H1 (cell line): ENCODE measurements around the gene LSR. TPM values are rescaled to one million over a fixed set of nuclear protein-coding genes. Genes with fewer than 3 reads are reported as not detected.

Experiments
- CTCF ChIA-PET: fragments of 300-600 bp; sonication (Branson Sonifier 250); formaldehyde crosslinking; loops from one replicate; lab custom pipeline; 2021; ENCODE audit not compliant: partially characterized antibody; lab: Charles Lee
- POLR2A ChIA-PET: fragments of 300-600 bp; sonication (Branson Sonifier 250); formaldehyde crosslinking; loops from one replicate; lab custom pipeline; 2021; ENCODE audit warnings: inconsistent platforms; ENCODE audit not compliant: partially characterized antibody; lab: Charles Lee
- DNase-seq, 2 experiments: peaks; one replicate each; pipeline versions ENCODE4 v3.0.0 to v3.0.0-alpha.2; 2010 to 2022; ENCODE audit warnings: low spot score in 2 of 2, low read depth in 1 of 2, mixed read lengths in 1 of 2
- FAIRE-seq: peaks from 2 replicates; lab custom pipeline; 2011; peaks lifted over from hg19 to GRCh38; lab: Jason Lieb, UNC
- H2AFZ ChIP-seq: 2 replicates; pipeline ENCODE4 v1.8.1; 2012; ENCODE audit warnings: low read length, inconsistent platforms
- H2AK5ac ChIP-seq: 2 replicates; pipeline ENCODE4 v1.6.1; 2013; ENCODE audit warnings: low read depth, low read length
- H2BK120ac ChIP-seq: replicated peaks from 2 replicates; pipeline ENCODE3; 2013; ENCODE audit warnings: low read depth, low read length, inconsistent platforms
- H2BK12ac ChIP-seq: 2 replicates; pipeline ENCODE4 v1.6.1; 2013; ENCODE audit warnings: low read depth, low read length
- H2BK15ac ChIP-seq: 2 replicates; pipeline ENCODE4 v1.6.1; 2013; ENCODE audit warnings: low read length
- H2BK20ac ChIP-seq: 2 replicates; pipeline ENCODE4 v1.6.1; 2013; ENCODE audit warnings: low read length
- H2BK5ac ChIP-seq: 2 replicates; pipeline ENCODE4 v1.6.1; 2013; ENCODE audit warnings: low read depth, low read length
- H3K14ac ChIP-seq: 2 replicates; pipeline ENCODE4 v1.6.1; 2013; ENCODE audit warnings: inconsistent platforms; ENCODE audit not compliant: insufficient read length
- H3K18ac ChIP-seq: 2 replicates; pipeline ENCODE4 v1.6.1; 2013; ENCODE audit warnings: low read length; ENCODE audit errors: extremely low read depth
- H3K23ac ChIP-seq: 2 replicates; pipeline ENCODE4 v1.6.1; 2013; ENCODE audit warnings: inconsistent platforms; ENCODE audit not compliant: insufficient read length
- H3K23me2 ChIP-seq: 2 replicates; pipeline ENCODE4 v1.6.1; 2013; ENCODE audit warnings: low read depth, low read length
- H3K27ac ChIP-seq: 2 replicates; pipeline ENCODE4 v1.6.1; 2011; ENCODE audit warnings: low read depth, low read length, inconsistent platforms
- H3K27me3 ChIP-seq, 4 experiments: replicated peaks in 1 of 4; 1 replicate in 1 of 4; 2 replicates in 3 of 4; pipeline versions ENCODE4 v1.6.1 to v1.8.1; 2011 to 2013; ENCODE audit warnings: low read length in 3 of 4, mild to moderate bottlenecking in 3 of 4, inconsistent platforms in 2 of 4, mixed read lengths in 2 of 4, moderate library complexity in 1 of 4; ENCODE audit not compliant: control insufficient read depth in 3 of 4, insufficient read depth in 3 of 4; ENCODE audit errors: extremely low read depth in 1 of 4
- H3K36me3 ChIP-seq, 4 experiments: 2 replicates each; pipeline versions ENCODE4 v1.6.1 to v1.8.1; 2011 to 2013; ENCODE audit warnings: mild to moderate bottlenecking in 4 of 4, low read length in 3 of 4, moderate library complexity in 2 of 4, control low read depth in 1 of 4, inconsistent platforms in 1 of 4; ENCODE audit not compliant: insufficient read depth in 4 of 4, control insufficient read depth in 2 of 4
- H3K4ac ChIP-seq: replicated peaks from 2 replicates; pipeline ENCODE3; 2013; ENCODE audit warnings: low read length, low read depth, mixed read lengths, inconsistent platforms; ENCODE audit not compliant: insufficient read length
- H3K4me1 ChIP-seq, 4 experiments: replicated peaks in 1 of 4; 1 replicate in 1 of 4; 2 replicates in 3 of 4; pipeline versions ENCODE4 v1.6.1 to v1.8.1; 2011 to 2013; ENCODE audit warnings: low read length in 3 of 4, inconsistent platforms in 2 of 4, mixed read lengths in 1 of 4; ENCODE audit not compliant: insufficient read depth in 4 of 4, control insufficient read depth in 3 of 4
- H3K4me2 ChIP-seq, 2 experiments: 2 replicates each; pipeline versions ENCODE4 v1.6.1 to v1.8.1; 2011 to 2013; ENCODE audit warnings: low read depth in 2 of 2, low read length in 2 of 2, control low read depth in 1 of 2, inconsistent platforms in 1 of 2, mild to moderate bottlenecking in 1 of 2; ENCODE audit not compliant: insufficient read depth in 1 of 2
- H3K4me3 ChIP-seq, 4 experiments: fragments of 200-600, 300-600 bp in 1 of 4; sonication (generic), shearing (Covaris generic), sonication (Bioruptor Twin) in 1 of 4; 2 replicates each; pipeline versions ENCODE4 v1.5.1 to v1.8.1; 2011 to 2016; ENCODE audit warnings: low read length in 4 of 4, low read depth in 3 of 4, control low read depth in 2 of 4, inconsistent platforms in 2 of 4, mild to moderate bottlenecking in 2 of 4, mixed read lengths in 1 of 4, moderate library complexity in 1 of 4; ENCODE audit not compliant: insufficient read depth in 2 of 4; ENCODE audit errors: extremely low read depth in 1 of 4
- H3K56ac ChIP-seq: replicated peaks from 2 replicates; pipeline ENCODE3; 2013; ENCODE audit warnings: low read depth, mild to moderate bottlenecking, mixed read lengths, low read length, inconsistent platforms; ENCODE audit not compliant: insufficient read length
- H3K79me1 ChIP-seq: 2 replicates; pipeline ENCODE4 v1.6.1; 2013; ENCODE audit warnings: low read depth, low read length, control low read depth
- H3K79me2 ChIP-seq, 2 experiments: 2 replicates each; pipeline versions ENCODE4 v1.6.1 to v1.8.1; 2012 to 2013; ENCODE audit warnings: low read length in 2 of 2, mild to moderate bottlenecking in 2 of 2, inconsistent platforms in 1 of 2; ENCODE audit not compliant: insufficient read depth in 2 of 2, control insufficient read depth in 1 of 2
- H3K9ac ChIP-seq, 4 experiments: replicated peaks in 1 of 4; 1 replicate in 1 of 4; 2 replicates in 3 of 4; pipeline versions ENCODE4 v1.6.1 to v1.8.1; 2011 to 2013; ENCODE audit warnings: low read depth in 3 of 4, low read length in 3 of 4, control low read depth in 2 of 4, mild to moderate bottlenecking in 2 of 4, moderate library complexity in 2 of 4, inconsistent platforms in 1 of 4; ENCODE audit errors: extremely low read depth in 1 of 4
- H3K9me3 ChIP-seq, 2 experiments: 2 replicates each; pipeline versions ENCODE4 v1.6.1 to v1.8.1; 2012 to 2013; ENCODE audit warnings: mild to moderate bottlenecking in 2 of 2, moderate library complexity in 2 of 2, control low read depth in 1 of 2, inconsistent platforms in 1 of 2, low read depth in 1 of 2, low read length in 1 of 2, mixed read lengths in 1 of 2; ENCODE audit not compliant: insufficient read depth in 2 of 2
- H4K20me1 ChIP-seq, 2 experiments: replicated peaks in 1 of 2; 2 replicates each; pipeline versions ENCODE3 to v1.8.1; 2011 to 2013; ENCODE audit warnings: inconsistent platforms in 2 of 2, low read length in 2 of 2, mild to moderate bottlenecking in 1 of 2; ENCODE audit not compliant: insufficient read depth in 2 of 2, control insufficient read depth in 1 of 2
- H4K5ac ChIP-seq: 2 replicates; pipeline ENCODE4 v1.6.1; 2013; ENCODE audit warnings: low read length, low read depth, mixed read lengths, inconsistent platforms; ENCODE audit not compliant: insufficient read length
- H4K8ac ChIP-seq: 2 replicates; pipeline ENCODE4 v1.8.0; 2013; ENCODE audit warnings: mild to moderate bottlenecking, moderate library complexity, low read length, inconsistent platforms; ENCODE audit not compliant: insufficient read depth; ENCODE audit errors: extremely low read depth
- H4K91ac ChIP-seq: replicated peaks from 2 replicates; pipeline ENCODE3; 2013; ENCODE audit warnings: low read length, mixed read lengths, inconsistent platforms; ENCODE audit not compliant: insufficient read length
- BRCA1 ChIP-seq: IDR thresholded peaks from 2 replicates; pipeline ENCODE4 v1.6.1; 2012; ENCODE audit warnings: low read depth, low read length, improper control_type of control experiment
- CBX8 ChIP-seq: fragments of 300-800, 300-1000 bp; sonication (generic); IDR thresholded peaks from 2 replicates; pipeline ENCODE4 v1.7.1; 2016; ENCODE audit warnings: low read depth, low read length, borderline replicate concordance
- CHD1 ChIP-seq: IDR thresholded peaks from 2 replicates; pipeline ENCODE4 v1.6.1; 2012; ENCODE audit warnings: low read depth, low read length, improper control_type of control experiment
- GTF2F1 ChIP-seq: IDR thresholded peaks from 2 replicates; pipeline ENCODE4 v1.6.1; 2012; ENCODE audit warnings: low read depth, low read length, improper control_type of control experiment, borderline replicate concordance
- KDM5A ChIP-seq: fragments of 200-600 bp; IDR thresholded peaks from 2 replicates; pipeline ENCODE4 v1.7.1; 2012; ENCODE audit warnings: mild to moderate bottlenecking, low read length, inconsistent platforms, mixed read lengths
- NRF1 ChIP-seq: IDR thresholded peaks from 2 replicates; pipeline ENCODE4 v1.6.1; 2011; ENCODE audit warnings: mild to moderate bottlenecking, low read depth, low read length, improper control_type of control experiment
- POLR2A ChIP-seq, 2 experiments: IDR thresholded peaks; 1 replicate in 1 of 2; 2 replicates in 1 of 2; pipeline ENCODE4 v1.6.1; 2011; ENCODE audit warnings: low read depth in 2 of 2, low read length in 2 of 2, mild to moderate bottlenecking in 2 of 2; ENCODE audit errors: control extremely low read depth in 1 of 2
- RNF2 ChIP-seq: fragments of 200-900, 300-1000 bp; sonication (generic); IDR thresholded peaks from 2 replicates; pipeline ENCODE4 v1.7.1; 2016; ENCODE audit warnings: borderline replicate concordance, low read depth, mild to moderate bottlenecking, antibody characterized with exemption, low read length; ENCODE audit not compliant: poor library complexity, severe bottlenecking; ENCODE audit errors: missing control alignments
- SAP30 ChIP-seq: fragments of 300-600 bp; sonication (generic); IDR thresholded peaks from 2 replicates; pipeline ENCODE4 v1.7.1; 2012; ENCODE audit warnings: low read length, moderate library complexity, mild to moderate bottlenecking, inconsistent platforms; ENCODE audit not compliant: insufficient read depth, insufficient replicate concordance
- SUZ12 ChIP-seq: fragments of 200-600 bp; sonication (generic); IDR thresholded peaks from 2 replicates; pipeline ENCODE4 v1.6.1; 2012; ENCODE audit warnings: mild to moderate bottlenecking, inconsistent platforms, low read length, moderate library complexity, mixed read lengths
- TAF1 ChIP-seq: IDR thresholded peaks from 2 replicates; pipeline ENCODE4 v1.6.1; 2011; ENCODE audit warnings: mild to moderate bottlenecking, low read depth, low read length
- TAF7 ChIP-seq: optimal IDR thresholded peaks from 2 replicates; pipeline ENCODE3; 2011; ENCODE audit warnings: low read depth, mild to moderate bottlenecking, inconsistent platforms, low read length, moderate library complexity, borderline replicate concordance
- USF2 ChIP-seq: IDR thresholded peaks from 2 replicates; pipeline ENCODE4 v1.6.1; 2011; ENCODE audit warnings: low read length, improper control_type of control experiment
- WGBS, 2 experiments: shearing (Covaris generic) in 1 of 2; methylation state at CpG; one replicate each; pipeline versions ENCODE4 v1.1.6 to v1.1.7; 2013 to 2015; ENCODE audit warnings: low lambda C conversion rate in 2 of 2, mixed read lengths in 2 of 2, inconsistent platforms in 1 of 2, low coverage in 1 of 2, missing lambda C conversion rate in 1 of 2; ENCODE audit not compliant: insufficient replicate concordance in 2 of 2, insufficient coverage in 1 of 2, insufficient read length in 1 of 2; ENCODE audit errors: extremely low coverage in 1 of 2, missing lambda C conversion rate in 1 of 2; 5-methylcytosine and 5-hydroxymethylcytosine counted together
- polyA plus RNA-seq, 7 experiments: library from polyadenylated mRNA; depleted of rRNA in 3 of 7; stranded (reverse) in 5 of 7; unstranded in 2 of 7; fragments of >200 nt in 5 of 7; fragments of 200-250 nt in 2 of 7; gene quantifications; 1 replicate in 5 of 7; 2 replicates in 1 of 7; 4 replicates in 1 of 7; pipeline versions ENCODE4 v1.2.1 to v1.2.3, GENCODE V29; 2011 to 2013; ENCODE audit warnings: missing spikeins in 2 of 7, mixed read lengths in 2 of 7
- total RNA-seq: library from RNA; stranded (reverse); fragmentation: NEBNext Ultra II Directional; extraction: Animal tissue kit (Norgen Biotek cat#: 25700); gene quantifications from 2 replicates; pipeline ENCODE4 v1.2.1, GENCODE V29; 2021

The LSR gene
- total and polyA plus RNA-seq, 2 of the 8 experiments (the other 6 are each of a cell fraction or from before 2014, with no cell fraction given), result 159 to 186 TPM

- Histone ChIP-seq H3K4me1 (peaks cover 0 to 7% (median 3%) of the 10 kb centered on the region in 4 experiments; a peak in 6 of 7 replicates), H3K23ac (no peak overlapping the region), H3K27me3 (peaks cover 0 to 12% (median 2%) of the 10 kb centered on the region in 4 experiments; a peak in 1 of 7 replicates), H2AK5ac (no peak overlapping the region), H3K56ac (no peak overlapping the region), H2AFZ (no peak overlapping the region), H4K20me1 (peaks cover 0 to 21% of the 10 kb centered on the region in 2 experiments), H3K27ac (no peak overlapping the region), H3K4me3 (no peak overlapping the region), H3K4ac (no peak overlapping the region), H3K9me3 (no peaks in the 10 kb centered on the region; a peak in 1 of 4 replicates), H2BK120ac (no peak overlapping the region), H3K23me2 (peaks cover 24% of the 10 kb centered on the region; the same call in 1 of the 2 replicates), H3K4me2 (no peak overlapping the region), H4K91ac (no peak overlapping the region), H2BK15ac (no peak overlapping the region), H3K9ac (no peak overlapping the region), H3K79me2 (no peaks in the 10 kb centered on the region), H3K18ac (no peak overlapping the region; the same call in 1 of the 2 replicates), H3K14ac (no peak overlapping the region), H2BK12ac (no peak overlapping the region), H3K79me1 (peaks cover 3% of the 10 kb centered on the region; the same call in 1 of the 2 replicates), H3K36me3 (no peaks in the 10 kb centered on the region; a peak in 1 of 8 replicates), H2BK5ac (no peak overlapping the region), H4K8ac (no peak overlapping the region), H2BK20ac (no peak overlapping the region), H4K5ac (no peak overlapping the region)
- FAIRE-seq, result no peak
- POLR2A ChIA-PET, result interaction anchor here (1.3 kb wide), 1 partner anchor 20 kb away, joined by 3 read pairs; no protein-coding TSS in a partner anchor
- DNase-seq, result no peak
- WGBS, 2 experiments, result 93% methylated on average over 10 of the region's 10 CpGs; no CpG with 5 or more reads in 1 of the 2 experiments
- CTCF ChIA-PET, result interaction anchor here (1.0 kb wide), 1 partner anchor 62 kb away, joined by 3 read pairs; no protein-coding TSS in a partner anchor
- TF ChIP-seq CHD1 (no peak), TAF1 (no peak), POLR2A (IDR thresholded peaks at IDR 0.05; ENCODE audit: control extremely low read depth in 1 of 2, low read depth in 2 of 2, low read length in 2 of 2) (no peak), BRCA1 (no peak), SAP30 (no peak), GTF2F1 (no peak), SUZ12 (no peak), CBX8 (no peak), NRF1 (no peak), USF2 (no peak), TAF7 (no peak), RNF2 (no peak), KDM5A (no peak)
These were observed 51.5 kb downstream of the LSR start for GRCh38 chr19:35300339-35300649.
